ENCODE data around the gene PIK3R6.

Gene PIK3R6

DNA sequence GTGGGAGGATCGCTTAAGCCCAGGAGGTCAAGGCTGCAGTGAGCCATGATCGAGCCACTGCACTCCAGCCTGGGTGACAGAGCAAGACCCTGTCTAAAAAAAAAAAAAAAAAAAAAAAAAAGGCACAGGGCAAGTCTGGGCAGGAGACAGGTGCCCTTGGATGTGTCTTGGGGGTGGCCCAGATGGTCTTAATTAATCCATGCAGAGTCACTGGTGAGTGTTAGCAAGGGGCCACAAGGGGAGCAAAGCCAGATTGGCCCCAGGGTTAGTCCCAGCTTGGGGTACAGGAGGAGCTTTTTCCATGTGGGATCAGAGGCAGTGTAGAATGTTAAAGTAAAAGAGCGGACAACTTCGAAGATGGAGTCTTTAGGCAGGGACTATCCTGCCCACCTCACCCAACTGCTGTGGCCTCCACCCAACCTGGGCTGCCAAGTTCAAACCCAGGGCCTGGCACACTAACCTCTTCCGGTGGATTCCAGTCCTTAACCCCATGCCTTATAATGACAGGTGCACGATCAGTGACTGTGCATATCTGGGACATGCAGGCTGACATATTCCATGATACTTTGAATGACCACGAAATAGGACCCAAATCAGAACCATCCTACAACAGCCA lies 36.1 kb downstream of the PIK3R6 start:
- H3K9me3 ChIP-seq (ENCODE audit: insufficient read depth, low read depth, low read length) = no peaks in the 10 kb centered on the region
- H3K9me2 ChIP-seq (replicated peaks; ENCODE audit: low read depth, low read length) = no peaks in the 10 kb centered on the region
- H3K4me1 ChIP-seq (ENCODE audit: insufficient read depth, low read length, poor library complexity, severe bottlenecking) = no peaks in the 10 kb centered on the region
- H3K27me3 ChIP-seq (ENCODE audit: insufficient read depth, low read length, poor library complexity, severe bottlenecking) = no peaks in the 10 kb centered on the region
- no peaks in the 10 kb centered on the region for H3F3A ChIP-seq (ENCODE audit: low read depth)
- H3K9ac ChIP-seq (ENCODE audit: low read depth, low read length, poor library complexity, severe bottlenecking) = no peak overlapping the region
- no peaks in the 10 kb centered on the region for H3K79me2 ChIP-seq (ENCODE audit: insufficient read depth, low read length)
- TF ChIP-seq, protein P1, sequence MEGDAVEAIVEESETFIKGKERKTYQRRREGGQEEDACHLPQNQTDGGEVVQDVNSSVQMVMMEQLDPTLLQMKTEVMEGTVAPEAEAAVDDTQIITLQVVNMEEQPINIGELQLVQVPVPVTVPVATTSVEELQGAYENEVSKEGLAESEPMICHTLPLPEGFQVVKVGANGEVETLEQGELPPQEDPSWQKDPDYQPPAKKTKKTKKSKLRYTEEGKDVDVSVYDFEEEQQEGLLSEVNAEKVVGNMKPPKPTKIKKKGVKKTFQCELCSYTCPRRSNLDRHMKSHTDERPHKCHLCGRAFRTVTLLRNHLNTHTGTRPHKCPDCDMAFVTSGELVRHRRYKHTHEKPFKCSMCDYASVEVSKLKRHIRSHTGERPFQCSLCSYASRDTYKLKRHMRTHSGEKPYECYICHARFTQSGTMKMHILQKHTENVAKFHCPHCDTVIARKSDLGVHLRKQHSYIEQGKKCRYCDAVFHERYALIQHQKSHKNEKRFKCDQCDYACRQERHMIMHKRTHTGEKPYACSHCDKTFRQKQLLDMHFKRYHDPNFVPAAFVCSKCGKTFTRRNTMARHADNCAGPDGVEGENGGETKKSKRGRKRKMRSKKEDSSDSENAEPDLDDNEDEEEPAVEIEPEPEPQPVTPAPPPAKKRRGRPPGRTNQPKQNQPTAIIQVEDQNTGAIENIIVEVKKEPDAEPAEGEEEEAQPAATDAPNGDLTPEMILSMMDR (conservative IDR thresholded peaks at IDR 0.05; ENCODE audit: low read length) = no peak
- no peak for TF ChIP-seq EZH2phosphoT487 (IDR thresholded peaks at IDR 0.05; ENCODE audit: borderline replicate concordance)
- no peak overlapping the region for H3K4me2 ChIP-seq (ENCODE audit: low read depth, low read length, poor library complexity, severe bottlenecking)
- no peaks in the 10 kb centered on the region for H4K20me1 ChIP-seq (ENCODE audit: insufficient read depth, low read length, poor library complexity, severe bottlenecking)
- H3K4me3 ChIP-seq (ENCODE audit: low read length, poor library complexity, severe bottlenecking) = no peak overlapping the region
- no peak overlapping the region for H2AFZ ChIP-seq (ENCODE audit: low read length)
- peaks cover 31% of the 10 kb centered on the region; the same call in 1 of the 2 replicates for H3K36me3 ChIP-seq (ENCODE audit: insufficient read depth, low read length)

DNA sequence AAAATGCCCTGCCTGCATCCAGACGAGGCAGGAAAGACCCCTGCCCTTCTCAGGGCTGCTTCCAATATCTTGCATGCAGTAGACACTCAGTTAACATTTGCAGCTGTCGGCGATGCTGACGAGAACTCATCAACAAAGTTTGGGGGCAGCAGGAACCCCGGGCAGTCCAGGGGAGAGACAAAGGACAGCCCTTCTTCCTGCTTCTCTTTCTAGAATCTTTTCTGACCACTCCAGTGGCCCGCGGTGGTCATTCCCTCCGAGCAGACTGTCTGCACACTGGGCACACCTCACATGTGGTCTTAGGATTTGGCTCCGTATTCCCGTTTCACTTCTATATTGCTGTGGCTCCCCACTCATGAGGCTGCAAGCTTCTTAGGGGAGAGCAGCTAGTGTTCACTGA lies 37.3 kb downstream of the PIK3R6 start:
- Histone ChIP-seq H3K4me3 (ENCODE audit: low read length, poor library complexity, severe bottlenecking) (no peak overlapping the region), H3K36me3 (ENCODE audit: insufficient read depth, low read length) (peaks cover 20% of the 10 kb centered on the region; the same call in 1 of the 2 replicates), H3K9me3 (ENCODE audit: insufficient read depth, low read depth, low read length) (no peaks in the 10 kb centered on the region), H2AFZ (ENCODE audit: low read length) (no peak overlapping the region), H3K27me3 (ENCODE audit: insufficient read depth, low read length, poor library complexity, severe bottlenecking) (no peaks in the 10 kb centered on the region), H3K9ac (ENCODE audit: low read depth, low read length, poor library complexity, severe bottlenecking) (no peak overlapping the region), H3K79me2 (ENCODE audit: insufficient read depth, low read length) (no peaks in the 10 kb centered on the region), H3K4me1 (ENCODE audit: insufficient read depth, low read length, poor library complexity, severe bottlenecking) (peaks cover 4% of the 10 kb centered on the region), H3F3A (ENCODE audit: low read depth) (no peaks in the 10 kb centered on the region), H4K20me1 (ENCODE audit: insufficient read depth, low read length, poor library complexity, severe bottlenecking) (no peaks in the 10 kb centered on the region), H3K4me2 (ENCODE audit: low read depth, low read length, poor library complexity, severe bottlenecking) (no peak overlapping the region), H3K9me2 (replicated peaks; ENCODE audit: low read depth, low read length) (no peaks in the 10 kb centered on the region)
- TF ChIP-seq EZH2phosphoT487 (IDR thresholded peaks at IDR 0.05; ENCODE audit: borderline replicate concordance) = no peak
- TF ChIP-seq, protein P1 (conservative IDR thresholded peaks at IDR 0.05; ENCODE audit: low read length) = no peak

DNA sequence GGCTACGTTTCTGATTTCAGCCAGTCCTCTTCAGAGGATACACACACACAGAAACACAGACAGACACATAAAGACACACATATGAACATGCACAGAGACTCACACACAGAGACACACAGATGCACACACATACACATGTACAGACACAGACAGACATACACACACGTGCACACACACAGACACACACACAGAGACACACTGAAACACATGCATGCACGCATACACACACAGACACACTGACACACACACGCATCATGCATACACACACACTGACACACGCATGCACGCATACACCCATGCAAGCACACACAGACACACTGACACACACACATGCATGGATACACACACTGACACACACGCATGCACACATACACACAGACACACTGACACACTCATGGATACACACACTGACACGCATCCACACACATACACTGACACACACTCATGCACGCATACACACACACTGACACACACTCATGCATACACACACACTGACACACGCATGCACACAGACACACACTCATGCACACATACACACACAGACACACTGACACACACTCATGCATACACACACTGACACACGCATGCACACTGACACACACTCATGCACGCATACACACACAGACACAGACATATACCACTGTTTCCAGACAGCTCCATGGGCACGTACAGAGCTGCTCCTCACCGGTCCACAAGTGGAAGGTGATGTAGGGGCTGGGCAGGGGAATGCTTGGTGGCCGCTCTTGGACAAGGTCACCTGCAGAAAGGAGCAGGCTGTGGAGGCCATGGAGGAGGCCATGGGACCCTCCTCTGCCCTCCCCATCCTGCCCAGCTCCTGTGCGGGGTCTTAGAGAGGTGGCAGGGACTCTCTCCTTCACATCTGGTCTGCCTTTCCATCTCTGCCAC lies 38.2 kb downstream of the PIK3R6 start:
- H3K4me3 ChIP-seq (ENCODE audit: low read length, poor library complexity, severe bottlenecking) = no peak overlapping the region
- no peak overlapping the region for H3K4me2 ChIP-seq (ENCODE audit: low read depth, low read length, poor library complexity, severe bottlenecking)
- H2AFZ ChIP-seq (ENCODE audit: low read length) = no peak overlapping the region
- no peaks in the 10 kb centered on the region; the same call in 1 of the 2 replicates for H3K9me3 ChIP-seq (ENCODE audit: insufficient read depth, low read depth, low read length)
- H3K4me1 ChIP-seq (ENCODE audit: insufficient read depth, low read length, poor library complexity, severe bottlenecking) = peaks cover 4% of the 10 kb centered on the region
- H3K36me3 ChIP-seq (ENCODE audit: insufficient read depth, low read length) = peaks cover 15% of the 10 kb centered on the region; the same call in 1 of the 2 replicates
- no peaks in the 10 kb centered on the region for H3K79me2 ChIP-seq (ENCODE audit: insufficient read depth, low read length)
- no peaks in the 10 kb centered on the region for H4K20me1 ChIP-seq (ENCODE audit: insufficient read depth, low read length, poor library complexity, severe bottlenecking)
- TF ChIP-seq, protein P1 (conservative IDR thresholded peaks at IDR 0.05; ENCODE audit: low read length) = no peak
- TF ChIP-seq EZH2phosphoT487 (IDR thresholded peaks at IDR 0.05; ENCODE audit: borderline replicate concordance) = no peak
- no peaks in the 10 kb centered on the region for H3F3A ChIP-seq (ENCODE audit: low read depth)
- H3K9me2 ChIP-seq (replicated peaks; ENCODE audit: low read depth, low read length) = no peaks in the 10 kb centered on the region
- H3K9ac ChIP-seq (ENCODE audit: low read depth, low read length, poor library complexity, severe bottlenecking) = no peak overlapping the region
- H3K27me3 ChIP-seq (ENCODE audit: insufficient read depth, low read length, poor library complexity, severe bottlenecking) = no peaks in the 10 kb centered on the region
